Naive thymus-derived CD4-positive, alpha-beta T cell (primary cell): ENCODE measurements around the gene HOXB4. TPM values are rescaled to one million over a fixed set of nuclear protein-coding genes. Genes with fewer than 3 reads are reported as not detected.

ENCODE experiments used
- ATAC-seq: fragments of 150-1000 bp; cut with Tn5 transposase; 2 replicates; pipeline ENCODE4 v1.10.0; 2021; ENCODE audit warnings: mild to moderate bottlenecking, moderate library complexity
- CTCF ChIA-PET: fragments of 350-600 bp; sonication (Branson Sonifier 250); formaldehyde crosslinking; loops from one replicate; lab custom pipeline; 2021; ENCODE audit warnings: antibody characterized with exemption; lab: Charles Lee
- POLR2A ChIA-PET: fragments of 350-600 bp; sonication (Branson Sonifier 250); formaldehyde crosslinking; loops from one replicate; lab custom pipeline; 2021; ENCODE audit warnings: antibody characterized with exemption, inconsistent platforms; lab: Charles Lee
- DNase-seq, 9 donors: peaks; one replicate each; pipeline versions ENCODE4 v3.0.0 to v3.0.0-alpha.2; 2020 to 2022; ENCODE audit warnings: mixed read lengths in 1 of 9
- H3K27ac ChIP-seq: one replicate; pipeline ENCODE4 v1.7.0; 2013; ENCODE audit warnings: mild to moderate bottlenecking, low read depth, low read length, moderate library complexity
- H3K27me3 ChIP-seq, 2 donors: one replicate each; pipeline ENCODE4 v1.7.0; 2013; ENCODE audit warnings: low read length in 2 of 2, mild to moderate bottlenecking in 2 of 2, moderate library complexity in 2 of 2; ENCODE audit not compliant: control insufficient read depth in 2 of 2, insufficient read depth in 2 of 2
- H3K36me3 ChIP-seq, 3 experiments: 1 replicate in 2 of 3; 2 replicates in 1 of 3; pipeline ENCODE4 v1.7.0; 2013; ENCODE audit warnings: low read length in 3 of 3, mild to moderate bottlenecking in 3 of 3, moderate library complexity in 1 of 3; ENCODE audit not compliant: insufficient read depth in 3 of 3, control insufficient read depth in 2 of 3
- H3K4me1 ChIP-seq, 2 donors: one replicate each; pipeline ENCODE4 v1.7.0; 2013; ENCODE audit warnings: low read length in 2 of 2, mild to moderate bottlenecking in 2 of 2, moderate library complexity in 1 of 2; ENCODE audit not compliant: control insufficient read depth in 2 of 2, insufficient read depth in 2 of 2
- H3K4me3 ChIP-seq: 2 replicates; pipeline ENCODE4 v1.7.0; 2013; ENCODE audit warnings: mild to moderate bottlenecking, low read length
- H3K9me3 ChIP-seq, 3 experiments: 1 replicate in 2 of 3; 2 replicates in 1 of 3; pipeline ENCODE4 v1.7.0; 2013; ENCODE audit warnings: low read length in 3 of 3; ENCODE audit not compliant: control insufficient read depth in 2 of 3
- H3K27ac Mint-ChIP-seq, 9 donors: one replicate each; pipeline ENCODE4 v1.8.0; 2020 to 2022; ENCODE audit warnings: mixed read lengths in 9 of 9, mild to moderate bottlenecking in 8 of 9, moderate library complexity in 5 of 9, inconsistent platforms in 2 of 9
- H3K27me3 Mint-ChIP-seq, 5 donors: one replicate each; pipeline ENCODE4 v1.8.0; 2021 to 2022; ENCODE audit warnings: mixed read lengths in 5 of 5, mild to moderate bottlenecking in 1 of 5
- H3K36me3 Mint-ChIP-seq, 5 donors: one replicate each; pipeline ENCODE4 v1.8.0; 2020 to 2022; ENCODE audit warnings: mixed read lengths in 5 of 5, mild to moderate bottlenecking in 3 of 5, inconsistent platforms in 1 of 5
- H3K4me1 Mint-ChIP-seq, 7 donors: one replicate each; pipeline ENCODE4 v1.8.0; 2020 to 2022; ENCODE audit warnings: mixed read lengths in 7 of 7, mild to moderate bottlenecking in 3 of 7, inconsistent platforms in 1 of 7
- H3K4me3 Mint-ChIP-seq, 10 donors: one replicate each; pipeline ENCODE4 v1.8.0; 2020 to 2022; ENCODE audit warnings: mild to moderate bottlenecking in 10 of 10, mixed read lengths in 10 of 10, moderate library complexity in 6 of 10, inconsistent platforms in 2 of 10
- H3K9me3 Mint-ChIP-seq, 11 donors: one replicate each; pipeline ENCODE4 v1.8.0; 2020 to 2022; ENCODE audit warnings: mixed read lengths in 11 of 11, mild to moderate bottlenecking in 4 of 11, inconsistent platforms in 1 of 11, moderate library complexity in 1 of 11
- intact Hi-C, 2 donors: fragments of 100-400 bp; cut with micrococcal nuclease; formaldehyde crosslinking; loops; one replicate each; pipeline ENCODE4 v1.15.1; 2023
- polyA plus RNA-seq, 2 donors: library from polyadenylated mRNA; unstranded; fragments of 300-500 nt; fragmentation: Illumina TruSeq; gene quantifications; one replicate each; pipeline ENCODE4 v1.2.3, GENCODE V29; 2021
- total RNA-seq, 6 experiments: library from RNA in 5 of 6; stranded (reverse) in 5 of 6; gene quantifications; 1 replicate in 5 of 6; 2 replicates in 1 of 6; pipeline ENCODE4 v1.2.3 and lab custom pipeline; 2021 to 2026

The HOXB4 gene
- total and polyA plus RNA-seq, 7 experiments from 2014 or later: 0.34 to 7.9 (median 2.4) TPM; not detected in 2

DNA sequence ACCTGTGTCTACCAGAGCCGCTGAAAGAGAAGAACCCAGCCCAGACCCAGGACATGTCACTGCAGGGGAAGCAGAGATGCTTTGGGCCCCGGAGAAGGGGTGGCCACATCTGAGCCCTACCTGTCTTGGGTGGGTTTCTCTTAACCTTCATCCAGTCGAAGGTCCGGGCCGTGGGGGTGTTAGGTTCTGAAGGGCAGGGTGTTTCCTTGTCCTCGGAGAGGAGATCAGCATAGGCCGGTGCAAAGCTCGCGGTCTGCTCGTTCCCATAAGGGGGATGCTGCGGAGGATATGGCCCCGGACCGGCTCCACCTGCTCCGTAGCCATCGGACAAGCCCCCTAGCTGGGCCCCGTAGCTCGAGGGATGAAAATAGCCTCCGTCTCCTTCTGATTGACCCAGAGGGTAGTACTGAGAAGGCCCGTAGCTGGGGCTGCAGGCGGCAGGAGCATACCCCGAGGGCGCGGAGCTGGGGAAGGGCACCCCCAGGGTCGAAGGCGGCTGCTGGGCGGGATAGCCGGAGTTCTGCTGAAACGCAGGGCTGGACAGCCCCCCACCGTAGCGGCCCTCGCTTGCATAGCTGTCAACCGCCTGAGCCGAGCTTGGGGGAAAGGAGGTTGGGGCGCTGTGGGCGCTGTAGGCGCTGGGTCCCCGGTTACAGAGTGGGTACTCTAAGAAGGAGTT is 47.8 kb downstream of the HOXB4 start:
- Mint-ChIP-seq H3K27ac (no peak overlapping the region), H3K4me3 (no peak overlapping the region), H3K36me3 (peaks cover 0 to 8% (median 0%) of the 10 kb centered on the region in 5 donors), H3K9me3 (no peaks in the 10 kb centered on the region), H3K27me3 (peaks cover 14 to 51% (median 18%) of the 10 kb centered on the region in 5 donors), H3K4me1 (peaks cover 0 to 15% (median 12%) of the 10 kb centered on the region in 7 donors)
- CTCF ChIA-PET: no interaction called here
- no peak overlapping the region for H3K27ac ChIP-seq
- no peaks in the 10 kb centered on the region for H3K36me3 ChIP-seq
- peaks cover 0 to 7% of the 10 kb centered on the region in 2 donors for H3K27me3 ChIP-seq
- no peaks in the 10 kb centered on the region for H3K9me3 ChIP-seq
- DNase-seq (no peak), ATAC-seq (no peak)
- intact Hi-C loops: no loop called here
- H3K4me3 ChIP-seq: no peak overlapping the region
- H3K4me1 ChIP-seq: peaks cover 0 to 10% of the 10 kb centered on the region in 2 donors
- POLR2A ChIA-PET: no interaction called here

DNA sequence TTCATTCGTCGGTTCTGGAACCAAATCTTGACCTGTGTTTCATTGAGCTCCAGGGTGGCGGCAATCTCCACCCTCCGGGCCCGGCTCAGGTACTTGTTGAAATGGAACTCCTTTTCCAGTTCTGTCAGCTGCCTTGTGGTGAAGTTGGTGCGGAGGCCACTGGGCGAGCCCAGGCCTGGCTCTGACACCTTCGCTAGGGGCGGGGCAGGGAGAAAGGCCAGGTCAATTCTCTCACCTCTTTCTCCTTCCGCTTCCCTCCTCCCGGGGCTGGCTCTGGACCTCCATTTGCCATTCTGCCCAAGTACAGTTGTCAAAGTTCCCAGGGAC is 48.5 kb downstream of the HOXB4 start:
- ATAC-seq: no peak

DNA sequence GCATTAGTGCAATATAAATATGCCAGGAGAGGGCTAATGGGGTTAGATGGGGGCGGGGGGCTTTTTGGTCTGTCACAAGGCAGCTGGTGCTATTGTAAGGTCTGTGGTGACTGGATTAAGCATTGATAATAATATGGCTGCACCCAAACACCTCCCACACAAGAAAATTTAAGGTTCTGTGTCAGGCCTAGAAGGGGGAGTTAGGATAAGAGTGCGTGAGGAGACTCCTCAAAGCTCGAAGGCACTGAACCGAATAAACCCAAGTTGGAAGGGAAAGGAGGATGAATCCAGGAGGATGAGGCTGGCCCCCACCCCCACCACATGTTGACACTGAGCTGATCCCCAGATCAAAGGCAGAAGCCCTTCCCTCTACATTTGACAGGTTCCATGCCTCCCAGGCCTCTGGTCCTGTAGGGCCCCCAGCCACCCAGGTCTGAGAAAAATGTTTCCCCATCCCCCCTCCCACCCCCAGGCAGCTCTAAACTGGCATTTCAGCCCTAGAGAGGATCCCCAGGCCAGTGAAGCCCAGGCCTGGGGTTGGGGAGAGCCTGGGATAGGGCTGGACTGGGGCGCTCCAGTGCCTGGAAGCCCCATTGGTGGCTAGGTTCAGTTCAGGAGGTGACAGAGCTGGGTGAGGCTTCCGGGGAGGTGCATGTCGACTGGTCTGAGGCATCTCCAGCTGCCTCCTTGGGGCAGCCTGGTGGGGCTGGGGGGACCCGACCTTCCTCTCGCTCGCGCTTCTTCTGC is 49.0 kb downstream of the HOXB4 start:
- no peak for ATAC-seq
- H3K9me3 ChIP-seq: no peaks in the 10 kb centered on the region
- POLR2A ChIA-PET: interaction anchor here (1.2 kb wide), 1 partner anchor 11 kb away, joined by 3 read pairs; no protein-coding TSS in a partner anchor
- peaks cover 23 to 59% (median 31%) of the 10 kb centered on the region in 5 donors for H3K27me3 Mint-ChIP-seq
- H3K36me3 ChIP-seq: no peaks in the 10 kb centered on the region
- H3K27me3 ChIP-seq: peaks cover 0 to 7% of the 10 kb centered on the region in 2 donors
- no peaks in the 10 kb centered on the region for H3K9me3 Mint-ChIP-seq
- no peak overlapping the region for H3K27ac ChIP-seq
- H3K4me1 ChIP-seq: peaks cover 0 to 10% of the 10 kb centered on the region in 2 donors
- DNase-seq: no peak
- peaks cover 0 to 15% (median 12%) of the 10 kb centered on the region in 7 donors for H3K4me1 Mint-ChIP-seq
- H3K36me3 Mint-ChIP-seq: peaks cover 0 to 8% (median 0%) of the 10 kb centered on the region in 5 donors
- H3K4me3 ChIP-seq: no peak overlapping the region
- H3K4me3 Mint-ChIP-seq: no peak overlapping the region
- intact Hi-C loops: no loop called here
- CTCF ChIA-PET: interaction anchor here (0.7 kb wide), 1 partner anchor 36 kb away, joined by 3 read pairs; no protein-coding TSS in a partner anchor
- no peak overlapping the region for H3K27ac Mint-ChIP-seq

More for the DNA sequence above, 48.5 kb downstream of the HOXB4 start:
- Mint-ChIP-seq H3K27ac (no peak overlapping the region), H3K9me3 (no peaks in the 10 kb centered on the region), H3K4me3 (peak overlapping the region in 1 of 10 donors; percentile 14), H3K27me3 (peaks cover 21 to 57% (median 25%) of the 10 kb centered on the region in 5 donors), H3K4me1 (peaks cover 0 to 15% (median 12%) of the 10 kb centered on the region in 7 donors), H3K36me3 (peaks cover 0 to 8% (median 0%) of the 10 kb centered on the region in 5 donors)
- ChIA-PET CTCF (no interaction called here), POLR2A (no interaction called here)
- no peaks in the 10 kb centered on the region for H3K36me3 ChIP-seq
- H3K27ac ChIP-seq: no peak overlapping the region
- H3K4me3 ChIP-seq: no peak overlapping the region
- intact Hi-C loops: no loop called here
- H3K27me3 ChIP-seq: peaks cover 0 to 7% of the 10 kb centered on the region in 2 donors
- DNase-seq: no peak
- peaks cover 0 to 10% of the 10 kb centered on the region in 2 donors for H3K4me1 ChIP-seq
- no peaks in the 10 kb centered on the region for H3K9me3 ChIP-seq

DNA sequence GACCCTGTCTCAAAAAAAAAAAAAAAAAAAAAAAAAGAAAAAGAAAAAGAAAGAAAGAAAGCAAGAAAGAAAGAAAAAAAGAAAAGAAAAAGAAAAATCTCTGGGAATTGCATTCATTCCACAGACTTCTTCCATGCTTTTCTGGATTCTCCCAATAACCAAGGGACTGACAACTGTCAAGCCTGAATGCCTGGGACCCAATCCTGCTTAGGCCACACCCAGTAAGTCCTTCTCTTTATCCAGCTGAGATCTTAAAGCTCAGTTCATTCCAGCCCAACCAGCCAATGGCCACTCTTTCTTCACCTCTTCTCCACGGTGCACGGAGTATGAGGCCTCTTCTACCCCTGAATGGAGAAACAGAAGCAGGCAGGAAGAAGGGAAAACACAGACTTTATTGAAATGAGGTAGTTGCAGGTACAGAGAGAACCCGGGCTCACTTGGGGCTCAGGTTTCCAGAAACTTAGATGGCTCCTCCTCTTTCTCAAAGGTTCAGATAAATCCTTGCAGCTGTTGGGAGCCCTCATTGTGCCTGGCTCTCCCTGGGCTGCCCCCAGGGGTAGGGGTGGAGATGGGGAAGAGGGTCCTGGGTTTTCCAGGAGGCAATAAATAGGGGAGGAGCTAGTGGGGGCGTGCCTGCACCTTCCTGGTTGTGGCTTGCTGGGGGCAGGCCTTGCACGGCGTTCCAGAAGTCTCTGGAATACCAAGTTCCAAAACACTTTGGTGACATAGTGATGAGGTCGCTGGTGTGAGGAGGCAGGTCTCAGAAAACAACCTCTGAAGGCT is 49.8 kb downstream of the HOXB4 start:
- ChIA-PET CTCF (no interaction called here), POLR2A (interaction anchor here (1.2 kb wide), 1 partner anchor 12 kb away, joined by 3 read pairs; no protein-coding TSS in a partner anchor)
- no peaks in the 10 kb centered on the region for H3K9me3 Mint-ChIP-seq
- peaks cover 29 to 63% (median 36%) of the 10 kb centered on the region in 5 donors for H3K27me3 Mint-ChIP-seq
- intact Hi-C loops: no loop called here
- H3K4me1 Mint-ChIP-seq: peaks cover 0 to 15% (median 11%) of the 10 kb centered on the region in 7 donors
- Histone ChIP-seq H3K9me3 (no peaks in the 10 kb centered on the region), H3K4me3 (no peak overlapping the region), H3K27me3 (peaks cover 0 to 8% of the 10 kb centered on the region in 2 donors), H3K27ac (no peak overlapping the region), H3K4me1 (peaks cover 0 to 10% of the 10 kb centered on the region in 2 donors), H3K36me3 (no peaks in the 10 kb centered on the region)
- H3K4me3 Mint-ChIP-seq: peak overlapping the region in 1 of 10 donors; percentile 61
- peak overlapping the region in 1 of 9 donors; percentile 18 for H3K27ac Mint-ChIP-seq
- no peak for DNase-seq
- H3K36me3 Mint-ChIP-seq: peaks cover 0 to 8% (median 0%) of the 10 kb centered on the region in 5 donors
- ATAC-seq: no peak

DNA sequence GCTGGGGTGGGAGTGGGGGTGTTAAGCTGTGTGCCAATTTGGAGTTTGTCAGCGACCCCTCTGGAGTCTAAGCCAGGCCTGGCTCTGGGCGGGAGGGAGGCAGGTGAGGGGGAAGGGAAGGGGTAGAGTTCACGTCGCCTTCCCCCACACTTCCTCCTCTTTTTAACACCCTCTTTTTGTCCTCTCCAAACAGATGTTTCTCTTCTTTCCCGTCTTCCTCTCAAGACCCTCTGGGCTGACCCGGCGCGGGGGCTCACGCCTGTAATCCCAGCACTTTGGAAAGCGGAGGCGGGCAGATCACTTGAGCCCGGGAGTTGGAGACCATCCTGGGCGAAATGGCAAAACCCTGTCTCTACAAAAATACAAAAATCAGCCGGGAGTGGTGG is 50.6 kb downstream of the HOXB4 start:
- intact Hi-C loops: no loop called here
- DNase-seq: no peak
- Mint-ChIP-seq H3K9me3 (no peaks in the 10 kb centered on the region), H3K4me1 (peaks cover 0 to 15% (median 11%) of the 10 kb centered on the region in 7 donors), H3K27me3 (peaks cover 29 to 66% (median 41%) of the 10 kb centered on the region in 5 donors), H3K27ac (peak overlapping the region in 1 of 9 donors; percentile 80), H3K4me3 (peak overlapping the region in 6 of 10 donors; percentile 17 to 70 (median 44)), H3K36me3 (peaks cover 0 to 8% (median 0%) of the 10 kb centered on the region in 5 donors)
- ChIA-PET CTCF (no interaction called here), POLR2A (interaction anchor here (1.1 kb wide), 1 partner anchor 13 kb away, joined by 4 read pairs; no protein-coding TSS in a partner anchor)
- Histone ChIP-seq H3K4me3 (no peak overlapping the region), H3K27me3 (peaks cover 0 to 12% of the 10 kb centered on the region in 2 donors), H3K36me3 (no peaks in the 10 kb centered on the region), H3K9me3 (no peaks in the 10 kb centered on the region), H3K27ac (no peak overlapping the region), H3K4me1 (peaks cover 0 to 10% of the 10 kb centered on the region in 2 donors)
- ATAC-seq: no peak
